Tibial nerve (tissue), 4 donors: ENCODE data around the gene CEP164. TPM values are rescaled to one million over a fixed set of nuclear protein-coding genes. Genes with fewer than 3 reads are reported as not detected.
A peak's percentile ranks its signal among the peaks of the same experiment; 100 is the strongest.

ENCODE experiments used
- DNase-seq, 2 donors: peaks; one replicate each; pipeline ENCODE4 v3.0.0-alpha.2; 2019; ENCODE audit warnings: low spot score in 2 of 2
- H3K27ac ChIP-seq, 4 donors: fragments of 200-600 bp; sonication (generic) in 3 of 4; one replicate each; pipeline ENCODE4 v1.5.1; 2017 to 2019; ENCODE audit warnings: mild to moderate bottlenecking in 1 of 4
- H3K27me3 ChIP-seq, 2 donors: fragments of 200-600 bp; sonication (generic) in 1 of 2; one replicate each; pipeline versions ENCODE4 v1.5.1 to v1.6.0; 2017 to 2019
- H3K36me3 ChIP-seq, 3 donors: fragments of 200-600 bp; sonication (generic); one replicate each; pipeline ENCODE4 v1.5.1; 2018 to 2019
- H3K4me1 ChIP-seq, 4 donors: fragments of 200-600 bp; sonication (generic) in 3 of 4; one replicate each; pipeline ENCODE4 v1.5.1; 2017 to 2019
- H3K4me3 ChIP-seq, 4 donors: fragments of 200-600 bp; sonication (generic) in 3 of 4; one replicate each; pipeline ENCODE4 v1.5.1; 2017 to 2019; ENCODE audit warnings: mild to moderate bottlenecking in 1 of 4, moderate library complexity in 1 of 4
- H3K9me3 ChIP-seq, 4 donors: fragments of 200-600 bp; sonication (generic) in 3 of 4; one replicate each; pipeline ENCODE4 v1.5.1; 2017 to 2019
- CTCF ChIP-seq, 5 experiments: fragments of 200-600 bp in 3 of 5; fragments of 450-650 bp in 2 of 5; sonication (generic) in 3 of 5; IDR thresholded peaks; one replicate each; pipeline ENCODE4 v1.5.1; 2016 to 2019; ENCODE audit warnings: antibody characterized with exemption in 5 of 5, mild to moderate bottlenecking in 3 of 5, moderate library complexity in 2 of 5
- EP300 ChIP-seq, 2 donors: sonication (generic); formaldehyde crosslinking; IDR thresholded peaks; one replicate each; pipeline ENCODE4 v1.6.1; 2017; ENCODE audit warnings: antibody characterized with exemption in 2 of 2, mild to moderate bottlenecking in 1 of 2
- POLR2A ChIP-seq, 2 donors: fragments of 450-650 bp; IDR thresholded peaks; one replicate each; pipeline ENCODE4 v1.6.1; 2017; ENCODE audit warnings: antibody characterized with exemption in 2 of 2, mild to moderate bottlenecking in 2 of 2, moderate library complexity in 2 of 2
- WGBS, 2 donors: methylation state at CpG; one replicate each; pipeline ENCODE4 v1.1.5; 2018; 5-methylcytosine and 5-hydroxymethylcytosine counted together
- total RNA-seq, 4 donors: library from RNA; depleted of rRNA; stranded (reverse); fragments of >200 nt; gene quantifications; one replicate each; pipeline ENCODE4 v1.1.0, GENCODE V29; 2016

The CEP164 gene
- total RNA-seq, 4 donors from 2014 or later, result 23.9 to 53.4 (median 39.4) TPM

DNA sequence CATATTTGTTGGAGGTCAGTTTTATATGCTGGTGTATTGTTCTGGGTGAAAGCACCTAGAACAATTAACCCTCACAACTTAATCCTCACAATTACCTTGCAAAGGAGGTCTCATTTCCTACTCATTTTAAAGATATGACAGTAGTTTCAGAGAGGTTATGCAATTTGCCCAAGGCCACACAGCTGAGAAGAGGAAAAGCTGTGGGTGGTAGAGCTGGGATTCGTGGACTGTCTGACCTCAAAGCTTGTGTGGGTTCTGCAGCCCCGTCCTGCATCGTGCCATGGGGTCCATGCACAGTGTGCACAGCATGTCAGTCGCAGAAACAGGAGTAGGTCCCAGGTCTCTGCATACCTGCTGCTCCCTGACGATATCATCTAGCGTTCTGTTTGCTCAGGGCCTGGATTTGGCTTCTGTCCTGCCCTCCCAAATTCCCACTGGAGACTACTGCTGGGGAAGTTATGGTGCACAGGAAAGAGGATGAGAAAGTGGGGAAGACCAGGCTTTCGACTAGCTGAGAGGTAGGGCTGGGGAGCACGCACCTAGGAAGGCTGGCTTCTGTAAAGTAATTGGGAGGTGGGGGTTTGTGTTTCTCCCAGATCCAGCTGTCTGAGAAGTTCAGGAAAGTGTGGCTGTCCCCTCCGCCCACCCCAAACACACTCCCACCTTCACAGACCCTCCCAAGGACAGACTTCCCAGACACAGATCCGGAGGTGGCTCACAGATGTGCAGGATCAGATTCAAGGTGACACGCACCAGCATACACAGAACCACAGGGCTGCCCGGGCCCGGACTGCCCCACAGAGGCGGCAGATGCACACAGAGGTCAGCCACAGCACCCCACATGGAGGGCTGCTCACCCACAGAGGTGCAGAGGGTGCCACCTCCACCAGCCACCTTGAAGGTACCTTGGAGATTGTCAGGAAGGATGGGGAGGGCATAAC is 13.6 kb upstream of the CEP164 start:
- Histone ChIP-seq H3K9me3 (no peaks in the 10 kb centered on the region), H3K36me3 (peaks cover 0 to 11% (median 0%) of the 10 kb centered on the region in 3 donors), H3K27ac (no peak overlapping the region), H3K27me3 (no peaks in the 10 kb centered on the region), H3K4me3 (peak overlapping the region in 1 of 4 donors; percentile 70), H3K4me1 (peaks cover 0 to 38% (median 16%) of the 10 kb centered on the region in 4 donors)
- no peak for DNase-seq
- WGBS, 2 donors, result 72 to 73% methylated on average over 13 to 14 of the region's 14 CpGs
- TF ChIP-seq EP300 (IDR thresholded peaks at IDR 0.05) (no peak), POLR2A (IDR thresholded peaks at IDR 0.05) (no peak), CTCF (IDR thresholded peaks at IDR 0.05) (no peak)

- H3K27ac ChIP-seq, result peak overlapping the region in 1 of 4 donors; percentile 73
- no peaks in the 10 kb centered on the region for H3K9me3 ChIP-seq
- peaks cover 0 to 11% (median 0%) of the 10 kb centered on the region in 3 donors for H3K36me3 ChIP-seq
- peak overlapping the region; percentile 66 to 85 (median 77) for H3K4me3 ChIP-seq
- peaks cover 0 to 45% (median 16%) of the 10 kb centered on the region in 4 donors for H3K4me1 ChIP-seq
- 12 to 14% methylated on average over 6 to 10 of the region's 10 CpGs for WGBS, 2 donors
- H3K27me3 ChIP-seq, result no peaks in the 10 kb centered on the region
- DNase-seq, result no peak
- TF ChIP-seq EP300 (IDR thresholded peaks at IDR 0.05), result no peak
- TF ChIP-seq CTCF (IDR thresholded peaks at IDR 0.05), result no peak
- no peak for TF ChIP-seq POLR2A (IDR thresholded peaks at IDR 0.05)
Observed at GRCh38 chr11:117314840-117315239, 12.8 kb upstream of the CEP164 start.

GRCh38 chr11:117315285-117316196 is 12.1 kb upstream of the CEP164 start:
- peak overlapping the region; percentile 66 to 85 (median 77) for H3K4me3 ChIP-seq
- WGBS, 2 donors, result 1 to 3% methylated on average over 22 to 38 of the region's 62 CpGs
- H3K36me3 ChIP-seq, result peaks cover 0 to 6% (median 0%) of the 10 kb centered on the region in 3 donors
- H3K27ac ChIP-seq, result peak overlapping the region; percentile 44 to 73 (median 68)
- H3K27me3 ChIP-seq, result no peaks in the 10 kb centered on the region
- peaks cover 0 to 45% (median 16%) of the 10 kb centered on the region in 4 donors for H3K4me1 ChIP-seq
- TF ChIP-seq POLR2A (IDR thresholded peaks at IDR 0.05) (no peak), CTCF (IDR thresholded peaks at IDR 0.05) (no peak), EP300 (IDR thresholded peaks at IDR 0.05) (no peak)
- H3K9me3 ChIP-seq, result no peaks in the 10 kb centered on the region
- DNase-seq, result no peak

GRCh38 chr11:117316197-117316961 is 11.3 kb upstream of the CEP164 start, which contains the start of gene BACE1:
BACE1 (minus strand) TSS chr11:117316256; CDS start chr11:117315795, 461 bp downstream.
- DNase-seq, result peak; percentile 43 to 66
- peak within 1 kb of the TSS; percentile 44 to 73 (median 68) for H3K27ac ChIP-seq
- no peaks in the 10 kb centered on the region for H3K9me3 ChIP-seq
- H3K4me1 ChIP-seq, result peaks cover 0 to 45% (median 16%) of the 10 kb centered on the region in 4 donors
- H3K36me3 ChIP-seq, result no peaks in the 10 kb centered on the region
- TF ChIP-seq CTCF (IDR thresholded peaks at IDR 0.05) (peak in 2 of 5 experiments; percentile 27 to 39), POLR2A (IDR thresholded peaks at IDR 0.05) (peak in 1 of 2 donors; percentile 34), EP300 (IDR thresholded peaks at IDR 0.05) (peak in 1 of 2 donors; percentile 66)
- H3K27me3 ChIP-seq, result no peaks in the 10 kb centered on the region
- peak within 1 kb of the TSS; percentile 66 to 85 (median 77) for H3K4me3 ChIP-seq
- WGBS, 2 donors, result 10 to 14% methylated on average over 21 to 29 of the region's 29 CpGs
